ENCODE measurements around the gene IP6K2. TPM values are rescaled to one million over a fixed set of nuclear protein-coding genes. Genes with fewer than 3 reads are reported as not detected.

The IP6K2 gene
- total and polyA plus RNA-seq, 2 of the 8 experiments (the other 6 are each of a cell fraction or from before 2014, with no cell fraction given): 95.8 to 144 TPM

DNA sequence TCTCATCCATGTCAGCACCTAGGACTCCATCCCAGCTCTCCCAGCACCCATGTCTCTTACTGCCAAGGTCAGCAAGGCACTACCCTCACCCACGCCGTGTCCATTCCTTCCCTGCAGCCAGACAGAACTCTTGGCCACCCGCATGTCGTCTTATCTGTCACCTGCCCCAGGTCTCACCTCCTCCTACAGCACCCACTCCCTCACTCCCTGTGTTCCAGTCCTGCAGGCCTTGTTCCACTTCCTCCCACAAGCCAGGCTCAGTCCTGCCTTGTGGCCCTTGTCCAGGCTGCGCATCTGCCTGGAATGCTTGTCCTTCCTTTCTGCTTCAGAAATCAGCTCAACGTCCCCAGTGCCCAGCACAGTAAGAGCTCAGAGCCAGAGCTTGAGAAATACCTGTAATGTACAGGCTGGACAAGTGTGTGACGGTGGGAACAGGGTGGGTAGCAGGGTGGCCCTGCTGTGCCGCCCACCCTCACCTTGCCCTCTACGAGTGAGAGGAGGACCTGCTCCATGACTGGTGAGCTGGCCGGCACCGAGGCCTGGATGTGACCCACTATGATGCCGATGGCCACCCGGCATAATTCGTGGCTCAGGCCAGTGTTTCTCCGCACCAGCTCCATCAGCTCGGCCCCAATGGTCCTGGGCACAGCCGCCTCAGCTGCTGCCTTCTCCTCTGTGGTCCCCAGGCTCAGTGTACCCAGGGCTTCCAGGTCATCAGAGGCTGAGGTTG lies 36.0 kb downstream of the IP6K2 start (continued):
- TF ChIP-seq CEBPB (IDR thresholded peaks at IDR 0.05; ENCODE audit: low read depth, low read length) (no peak), KDM1A (IDR thresholded peaks at IDR 0.05; ENCODE audit: borderline replicate concordance, low read length) (no peak)
- TF ChIP-seq, protein P1, sequence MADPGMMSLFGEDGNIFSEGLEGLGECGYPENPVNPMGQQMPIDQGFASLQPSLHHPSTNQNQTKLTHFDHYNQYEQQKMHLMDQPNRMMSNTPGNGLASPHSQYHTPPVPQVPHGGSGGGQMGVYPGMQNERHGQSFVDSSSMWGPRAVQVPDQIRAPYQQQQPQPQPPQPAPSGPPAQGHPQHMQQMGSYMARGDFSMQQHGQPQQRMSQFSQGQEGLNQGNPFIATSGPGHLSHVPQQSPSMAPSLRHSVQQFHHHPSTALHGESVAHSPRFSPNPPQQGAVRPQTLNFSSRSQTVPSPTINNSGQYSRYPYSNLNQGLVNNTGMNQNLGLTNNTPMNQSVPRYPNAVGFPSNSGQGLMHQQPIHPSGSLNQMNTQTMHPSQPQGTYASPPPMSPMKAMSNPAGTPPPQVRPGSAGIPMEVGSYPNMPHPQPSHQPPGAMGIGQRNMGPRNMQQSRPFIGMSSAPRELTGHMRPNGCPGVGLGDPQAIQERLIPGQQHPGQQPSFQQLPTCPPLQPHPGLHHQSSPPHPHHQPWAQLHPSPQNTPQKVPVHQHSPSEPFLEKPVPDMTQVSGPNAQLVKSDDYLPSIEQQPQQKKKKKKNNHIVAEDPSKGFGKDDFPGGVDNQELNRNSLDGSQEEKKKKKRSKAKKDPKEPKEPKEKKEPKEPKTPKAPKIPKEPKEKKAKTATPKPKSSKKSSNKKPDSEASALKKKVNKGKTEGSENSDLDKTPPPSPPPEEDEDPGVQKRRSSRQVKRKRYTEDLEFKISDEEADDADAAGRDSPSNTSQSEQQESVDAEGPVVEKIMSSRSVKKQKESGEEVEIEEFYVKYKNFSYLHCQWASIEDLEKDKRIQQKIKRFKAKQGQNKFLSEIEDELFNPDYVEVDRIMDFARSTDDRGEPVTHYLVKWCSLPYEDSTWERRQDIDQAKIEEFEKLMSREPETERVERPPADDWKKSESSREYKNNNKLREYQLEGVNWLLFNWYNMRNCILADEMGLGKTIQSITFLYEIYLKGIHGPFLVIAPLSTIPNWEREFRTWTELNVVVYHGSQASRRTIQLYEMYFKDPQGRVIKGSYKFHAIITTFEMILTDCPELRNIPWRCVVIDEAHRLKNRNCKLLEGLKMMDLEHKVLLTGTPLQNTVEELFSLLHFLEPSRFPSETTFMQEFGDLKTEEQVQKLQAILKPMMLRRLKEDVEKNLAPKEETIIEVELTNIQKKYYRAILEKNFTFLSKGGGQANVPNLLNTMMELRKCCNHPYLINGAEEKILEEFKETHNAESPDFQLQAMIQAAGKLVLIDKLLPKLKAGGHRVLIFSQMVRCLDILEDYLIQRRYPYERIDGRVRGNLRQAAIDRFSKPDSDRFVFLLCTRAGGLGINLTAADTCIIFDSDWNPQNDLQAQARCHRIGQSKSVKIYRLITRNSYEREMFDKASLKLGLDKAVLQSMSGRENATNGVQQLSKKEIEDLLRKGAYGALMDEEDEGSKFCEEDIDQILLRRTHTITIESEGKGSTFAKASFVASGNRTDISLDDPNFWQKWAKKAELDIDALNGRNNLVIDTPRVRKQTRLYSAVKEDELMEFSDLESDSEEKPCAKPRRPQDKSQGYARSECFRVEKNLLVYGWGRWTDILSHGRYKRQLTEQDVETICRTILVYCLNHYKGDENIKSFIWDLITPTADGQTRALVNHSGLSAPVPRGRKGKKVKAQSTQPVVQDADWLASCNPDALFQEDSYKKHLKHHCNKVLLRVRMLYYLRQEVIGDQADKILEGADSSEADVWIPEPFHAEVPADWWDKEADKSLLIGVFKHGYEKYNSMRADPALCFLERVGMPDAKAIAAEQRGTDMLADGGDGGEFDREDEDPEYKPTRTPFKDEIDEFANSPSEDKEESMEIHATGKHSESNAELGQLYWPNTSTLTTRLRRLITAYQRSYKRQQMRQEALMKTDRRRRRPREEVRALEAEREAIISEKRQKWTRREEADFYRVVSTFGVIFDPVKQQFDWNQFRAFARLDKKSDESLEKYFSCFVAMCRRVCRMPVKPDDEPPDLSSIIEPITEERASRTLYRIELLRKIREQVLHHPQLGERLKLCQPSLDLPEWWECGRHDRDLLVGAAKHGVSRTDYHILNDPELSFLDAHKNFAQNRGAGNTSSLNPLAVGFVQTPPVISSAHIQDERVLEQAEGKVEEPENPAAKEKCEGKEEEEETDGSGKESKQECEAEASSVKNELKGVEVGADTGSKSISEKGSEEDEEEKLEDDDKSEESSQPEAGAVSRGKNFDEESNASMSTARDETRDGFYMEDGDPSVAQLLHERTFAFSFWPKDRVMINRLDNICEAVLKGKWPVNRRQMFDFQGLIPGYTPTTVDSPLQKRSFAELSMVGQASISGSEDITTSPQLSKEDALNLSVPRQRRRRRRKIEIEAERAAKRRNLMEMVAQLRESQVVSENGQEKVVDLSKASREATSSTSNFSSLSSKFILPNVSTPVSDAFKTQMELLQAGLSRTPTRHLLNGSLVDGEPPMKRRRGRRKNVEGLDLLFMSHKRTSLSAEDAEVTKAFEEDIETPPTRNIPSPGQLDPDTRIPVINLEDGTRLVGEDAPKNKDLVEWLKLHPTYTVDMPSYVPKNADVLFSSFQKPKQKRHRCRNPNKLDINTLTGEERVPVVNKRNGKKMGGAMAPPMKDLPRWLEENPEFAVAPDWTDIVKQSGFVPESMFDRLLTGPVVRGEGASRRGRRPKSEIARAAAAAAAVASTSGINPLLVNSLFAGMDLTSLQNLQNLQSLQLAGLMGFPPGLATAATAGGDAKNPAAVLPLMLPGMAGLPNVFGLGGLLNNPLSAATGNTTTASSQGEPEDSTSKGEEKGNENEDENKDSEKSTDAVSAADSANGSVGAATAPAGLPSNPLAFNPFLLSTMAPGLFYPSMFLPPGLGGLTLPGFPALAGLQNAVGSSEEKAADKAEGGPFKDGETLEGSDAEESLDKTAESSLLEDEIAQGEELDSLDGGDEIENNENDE (IDR thresholded peaks at IDR 0.05; ENCODE audit: insufficient replicate concordance, low read length): no peak
